ENCODE measurements around the gene ASTN2. TPM values are rescaled to one million over a fixed set of nuclear protein-coding genes. Genes with fewer than 3 reads are reported as not detected.

The ASTN2 gene
- total RNA-seq, 4 donors from 2014 or later: 3.0 to 7.0 (median 5.2) TPM

DNA sequence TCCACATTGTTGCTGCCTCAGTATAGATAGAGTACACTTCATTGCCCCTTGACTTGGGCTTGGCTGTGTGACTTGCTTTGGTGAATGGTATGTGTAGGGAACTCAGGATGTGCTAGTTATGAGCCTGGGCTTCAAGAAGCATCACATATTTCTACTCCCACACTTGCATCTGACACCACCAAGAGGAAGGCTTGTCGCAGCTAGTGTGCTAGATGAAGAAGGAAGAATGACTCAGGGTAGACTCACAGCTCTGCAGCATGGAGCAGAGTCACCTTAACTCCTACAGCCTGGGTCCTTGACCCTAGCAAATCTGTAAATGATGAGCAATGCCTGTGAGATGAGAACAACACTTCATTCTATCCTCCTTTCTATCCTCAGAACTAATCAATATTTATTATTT lies 261.8 kb downstream of the ASTN2 start:
- no peaks in the 10 kb centered on the region for H3K27me3 ChIP-seq
- no peak for TF ChIP-seq EP300 (IDR thresholded peaks at IDR 0.05; ENCODE audit: low read depth)
- TF ChIP-seq POLR2AphosphoS5 (IDR thresholded peaks at IDR 0.05): no peak
- TF ChIP-seq, protein P1, sequence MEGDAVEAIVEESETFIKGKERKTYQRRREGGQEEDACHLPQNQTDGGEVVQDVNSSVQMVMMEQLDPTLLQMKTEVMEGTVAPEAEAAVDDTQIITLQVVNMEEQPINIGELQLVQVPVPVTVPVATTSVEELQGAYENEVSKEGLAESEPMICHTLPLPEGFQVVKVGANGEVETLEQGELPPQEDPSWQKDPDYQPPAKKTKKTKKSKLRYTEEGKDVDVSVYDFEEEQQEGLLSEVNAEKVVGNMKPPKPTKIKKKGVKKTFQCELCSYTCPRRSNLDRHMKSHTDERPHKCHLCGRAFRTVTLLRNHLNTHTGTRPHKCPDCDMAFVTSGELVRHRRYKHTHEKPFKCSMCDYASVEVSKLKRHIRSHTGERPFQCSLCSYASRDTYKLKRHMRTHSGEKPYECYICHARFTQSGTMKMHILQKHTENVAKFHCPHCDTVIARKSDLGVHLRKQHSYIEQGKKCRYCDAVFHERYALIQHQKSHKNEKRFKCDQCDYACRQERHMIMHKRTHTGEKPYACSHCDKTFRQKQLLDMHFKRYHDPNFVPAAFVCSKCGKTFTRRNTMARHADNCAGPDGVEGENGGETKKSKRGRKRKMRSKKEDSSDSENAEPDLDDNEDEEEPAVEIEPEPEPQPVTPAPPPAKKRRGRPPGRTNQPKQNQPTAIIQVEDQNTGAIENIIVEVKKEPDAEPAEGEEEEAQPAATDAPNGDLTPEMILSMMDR (IDR thresholded peaks at IDR 0.05): no peak
- TF ChIP-seq POLR2A (IDR thresholded peaks at IDR 0.05): no peak
- in situ Hi-C loops (cut with MboI; ENCODE audit: low pct_ligation_motif_present in 1 of 4, low pct_unique_long_range_greater_than_20kb in 1 of 4, low sequenced_read_pairs in 3 of 4) (no loop called here), intact Hi-C loops (cut with DNase I; ENCODE audit: low total_unique reads) (no loop called here)
- no peak overlapping the region for H3K27ac ChIP-seq
- H3K4me3 ChIP-seq: no peak overlapping the region
- 92% methylated on average over 1 of the region's 1 CpG; no CpG with 5 or more reads in 1 of the 2 donors for WGBS, 2 donors (ENCODE audit: low coverage in 1 of 2)
- DNase-seq: no peak
- no peaks in the 10 kb centered on the region for H3K36me3 ChIP-seq
- no peaks in the 10 kb centered on the region for H3K9me3 ChIP-seq
- no peaks in the 10 kb centered on the region for H3K4me1 ChIP-seq

DNA sequence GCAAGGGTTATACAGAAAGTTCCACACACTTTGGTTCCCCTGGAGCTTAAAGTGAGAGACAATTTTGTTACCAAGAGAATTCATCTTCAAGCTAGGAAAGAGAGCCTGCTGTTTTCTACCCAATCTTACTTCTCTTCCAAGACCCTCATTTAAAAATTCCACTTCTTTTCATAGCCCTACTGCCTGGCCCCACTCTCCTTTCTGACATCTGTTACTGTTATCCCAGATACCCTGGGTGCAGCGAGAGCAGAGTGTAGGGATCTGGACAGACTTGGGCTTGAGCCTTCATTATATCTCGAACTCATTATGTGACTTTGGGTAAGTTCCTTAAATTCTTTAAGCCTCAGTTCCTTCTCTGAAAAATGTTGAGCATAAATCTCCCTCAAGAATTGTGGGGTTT lies 263.1 kb downstream of the ASTN2 start:
- H3K36me3 ChIP-seq: no peaks in the 10 kb centered on the region
- in situ Hi-C loops (cut with MboI; ENCODE audit: low pct_ligation_motif_present in 1 of 4, low pct_unique_long_range_greater_than_20kb in 1 of 4, low sequenced_read_pairs in 3 of 4): no loop called here
- no peaks in the 10 kb centered on the region for H3K9me3 ChIP-seq
- no peak for TF ChIP-seq POLR2AphosphoS5 (IDR thresholded peaks at IDR 0.05)
- no peak for TF ChIP-seq EP300 (IDR thresholded peaks at IDR 0.05; ENCODE audit: low read depth)
- no peak for TF ChIP-seq POLR2A (IDR thresholded peaks at IDR 0.05)
- TF ChIP-seq, protein P1 (IDR thresholded peaks at IDR 0.05): no peak
- no peak for DNase-seq
- no peaks in the 10 kb centered on the region for H3K27me3 ChIP-seq
- no peak overlapping the region for H3K27ac ChIP-seq
- intact Hi-C loops (cut with DNase I; ENCODE audit: low total_unique reads): loop anchor here (1.0 kb wide), 1 partner anchor 12 kb away; no protein-coding TSS in a partner anchor
- WGBS, 2 donors (ENCODE audit: low coverage in 1 of 2): 56 to 70% methylated on average over 2 of the region's 2 CpGs
- no peaks in the 10 kb centered on the region for H3K4me1 ChIP-seq
- no peak overlapping the region for H3K4me3 ChIP-seq

DNA sequence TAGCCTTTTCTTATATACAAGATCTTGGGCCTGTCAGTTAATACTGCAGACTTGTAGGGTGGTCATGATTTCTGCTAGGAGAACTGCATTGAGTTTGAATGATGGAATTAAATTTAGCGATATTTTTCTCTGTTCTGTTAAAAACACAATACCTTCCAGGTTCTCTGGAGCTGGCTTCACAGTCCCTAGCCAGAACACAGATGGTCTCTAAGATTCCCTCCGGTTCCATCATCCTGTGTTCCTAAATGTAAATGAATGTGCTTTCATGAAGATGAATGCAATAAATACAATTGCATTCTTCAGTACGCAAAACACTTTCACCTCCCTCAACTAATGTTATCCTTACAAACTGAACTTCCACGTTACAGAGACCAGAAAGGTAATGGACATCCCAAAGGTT lies 264.9 kb downstream of the ASTN2 start:
- H3K36me3 ChIP-seq: no peaks in the 10 kb centered on the region
- TF ChIP-seq, protein P1 (IDR thresholded peaks at IDR 0.05): no peak
- TF ChIP-seq POLR2AphosphoS5 (IDR thresholded peaks at IDR 0.05): no peak
- no peak for TF ChIP-seq EP300 (IDR thresholded peaks at IDR 0.05; ENCODE audit: low read depth)
- no peak for TF ChIP-seq POLR2A (IDR thresholded peaks at IDR 0.05)
- in situ Hi-C loops (cut with MboI; ENCODE audit: low pct_ligation_motif_present in 1 of 4, low pct_unique_long_range_greater_than_20kb in 1 of 4, low sequenced_read_pairs in 3 of 4): loop anchor here in 2 of 4 donors (25.0 kb wide), 1 partner anchor 113 kb away; no protein-coding TSS in a partner anchor
- no peaks in the 10 kb centered on the region for H3K27me3 ChIP-seq
- H3K4me3 ChIP-seq: no peak overlapping the region
- no peak overlapping the region for H3K27ac ChIP-seq
- intact Hi-C loops (cut with DNase I; ENCODE audit: low total_unique reads): no loop called here
- 76 to 78% methylated on average over 3 to 4 of the region's 4 CpGs for WGBS, 2 donors (ENCODE audit: low coverage in 1 of 2)
- no peak for DNase-seq
- no peaks in the 10 kb centered on the region for H3K4me1 ChIP-seq
- no peaks in the 10 kb centered on the region for H3K9me3 ChIP-seq

DNA sequence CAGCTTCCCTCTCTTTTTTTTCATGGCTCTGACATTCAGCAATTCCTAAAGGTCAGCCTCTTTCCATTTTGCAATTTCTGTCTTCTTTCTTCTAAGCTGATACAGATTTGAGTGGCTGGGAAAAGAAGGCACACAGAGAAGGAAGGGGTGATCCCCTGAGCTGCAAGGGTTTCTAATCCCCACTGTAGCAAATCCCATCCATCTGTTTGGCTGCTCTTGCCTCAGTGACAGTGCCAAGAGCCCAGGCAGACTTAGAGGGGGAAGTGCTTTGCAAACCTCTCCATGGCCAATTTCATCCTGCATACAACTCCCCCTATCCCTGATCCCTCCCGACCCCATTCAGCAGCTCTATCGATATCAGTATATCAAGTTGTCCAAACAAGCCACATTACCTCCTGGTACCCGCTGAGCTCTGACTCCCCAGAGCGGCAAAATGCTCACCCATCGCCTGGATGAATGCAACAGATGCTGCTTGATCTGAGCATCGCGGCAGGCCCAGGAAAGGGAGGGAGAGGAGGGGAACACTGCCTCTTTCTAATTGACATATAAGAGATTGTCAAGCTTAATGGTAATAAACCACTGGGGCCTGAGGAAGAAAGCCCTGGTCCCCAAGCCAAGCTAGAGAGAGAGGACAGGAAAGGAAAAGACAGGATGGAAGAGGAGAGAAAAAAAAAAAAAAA lies 268.9 kb downstream of the ASTN2 start:
- intact Hi-C loops (cut with DNase I; ENCODE audit: low total_unique reads): no loop called here
- 83% methylated on average over 7 of the region's 7 CpGs; no CpG with 5 or more reads in 1 of the 2 donors for WGBS, 2 donors (ENCODE audit: low coverage in 1 of 2)
- TF ChIP-seq, protein P1 (IDR thresholded peaks at IDR 0.05): no peak
- no peak for TF ChIP-seq POLR2A (IDR thresholded peaks at IDR 0.05)
- TF ChIP-seq EP300 (IDR thresholded peaks at IDR 0.05; ENCODE audit: low read depth): no peak
- no peak for TF ChIP-seq POLR2AphosphoS5 (IDR thresholded peaks at IDR 0.05)
- H3K27me3 ChIP-seq: no peaks in the 10 kb centered on the region
- in situ Hi-C loops (cut with MboI; ENCODE audit: low pct_ligation_motif_present in 1 of 4, low pct_unique_long_range_greater_than_20kb in 1 of 4, low sequenced_read_pairs in 3 of 4): loop anchor here in 2 of 4 donors (25.0 kb wide), 1 partner anchor 109 kb away; no protein-coding TSS in a partner anchor
- no peaks in the 10 kb centered on the region for H3K36me3 ChIP-seq
- no peaks in the 10 kb centered on the region for H3K9me3 ChIP-seq
- H3K4me1 ChIP-seq: no peaks in the 10 kb centered on the region
- DNase-seq: no peak
- H3K4me3 ChIP-seq: no peak overlapping the region
- no peak overlapping the region for H3K27ac ChIP-seq

Measured in transverse colon (tissue), 4 donors.